GM18505 (cell line): ENCODE data around the gene TAF9B.
"Not testable (repeated sequence)": the region's sequence is repeated elsewhere in the genome, so short reads cannot be mapped to it uniquely, and the experiment has no call there.

Experiments used
- ATAC-seq: cut with Tn5 transposase; IDR thresholded peaks from one replicate; pipeline ENCODE4 v1.9.1; 2021; ENCODE audit not compliant: unreplicated experiment
- POLR2A ChIP-seq: IDR thresholded peaks from 4 replicates; pipeline ENCODE4 v1.6.1; 2011; ENCODE audit warnings: borderline replicate concordance; ENCODE audit not compliant: insufficient read depth, insufficient read length; ENCODE audit errors: extremely low read depth

Gene TAF9B

GRCh38 chrX:78103623-78104446 is 35.6 kb downstream of the TAF9B start, which contains the start of gene PGK1:
TSS of gene PGK1 (plus strand) at chrX:78104248. CDS start at chrX:78104341, 93 bp downstream.
- peak; percentile 90 for TF ChIP-seq POLR2A
- peak; percentile 97 for ATAC-seq

- no peak for ATAC-seq
- TF ChIP-seq POLR2A: no peak
These were observed 36.3 kb downstream of the TAF9B start for GRCh38 chrX:78103001-78103622.

GRCh38 chrX:78102091-78102490 is 37.4 kb downstream of the TAF9B start:
- no peak for ATAC-seq
- no peak for TF ChIP-seq POLR2A

DNA sequence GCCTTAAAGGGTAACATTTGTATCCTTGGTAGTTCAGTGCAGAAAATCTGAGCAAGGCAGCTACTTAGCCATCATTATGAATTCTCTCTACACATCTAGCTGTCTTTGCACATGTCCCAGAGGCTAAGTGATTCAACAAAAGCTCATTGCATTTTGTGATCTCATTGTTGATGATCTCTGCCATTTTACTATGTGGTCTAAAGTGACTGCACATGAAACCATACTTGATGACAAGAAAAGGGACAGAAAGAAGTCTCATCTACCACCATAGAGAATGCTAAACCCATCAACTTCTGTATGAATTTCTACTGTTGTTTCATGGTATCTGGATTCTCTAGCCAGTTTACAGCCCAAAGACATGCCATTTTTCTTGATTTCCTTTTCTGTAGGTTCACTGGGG is 41.3 kb downstream of the TAF9B start:
- no peak for ATAC-seq

GRCh38 chrX:78092296-78092695 is 47.2 kb downstream of the TAF9B start:
- TF ChIP-seq POLR2A: no peak
- ATAC-seq: peak; percentile 63

More for the DNA sequence above, 41.3 kb downstream of the TAF9B start:
- no peak for TF ChIP-seq POLR2A

DNA sequence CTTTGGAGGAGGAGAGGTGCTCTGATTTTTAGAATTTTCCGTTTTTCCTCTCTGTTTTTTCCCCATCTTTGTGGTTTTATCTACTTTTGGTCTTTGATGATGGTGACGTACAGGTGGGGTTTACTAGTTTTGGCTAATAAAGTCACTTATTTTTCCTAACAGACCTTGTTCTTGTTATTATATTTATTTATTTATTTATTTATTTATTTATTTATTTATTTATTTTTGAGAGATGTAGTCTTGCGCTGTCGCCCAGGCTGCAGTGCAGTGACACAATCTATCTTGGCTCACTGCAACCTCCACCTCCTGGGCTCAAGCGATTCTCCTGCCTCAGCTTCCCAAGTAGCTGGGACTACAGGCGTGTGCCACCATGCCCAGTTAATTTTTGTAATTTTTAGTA is 58.0 kb downstream of the TAF9B start:
- not testable (repeated sequence) for ATAC-seq
